NB4 (cell line): ENCODE measurements around the gene MGST1.

ENCODE experiments used
- DNase-seq: peaks from one replicate; pipeline ENCODE4 v3.0.0; 2010; ENCODE audit warnings: low read depth
- H3K4me3 ChIP-seq: one replicate; pipeline ENCODE4 v1.5.1; 2011; ENCODE audit warnings: mild to moderate bottlenecking, low read depth, low read length, moderate library complexity
- CTCF ChIP-seq: IDR thresholded peaks from one replicate; pipeline ENCODE4 v1.5.1; 2012; ENCODE audit warnings: low read depth, low read length
- MAX ChIP-seq: IDR thresholded peaks from 2 replicates; pipeline ENCODE4 v1.6.1; 2011; ENCODE audit warnings: low read depth, low read length
- MYC ChIP-seq: IDR thresholded peaks from 2 replicates; pipeline ENCODE4 v1.6.1; 2011; ENCODE audit warnings: low read depth, low read length
- POLR2A ChIP-seq: IDR thresholded peaks from 2 replicates; pipeline ENCODE4 v1.6.1; 2011; ENCODE audit warnings: mild to moderate bottlenecking; ENCODE audit not compliant: insufficient read length; ENCODE audit errors: extremely low read depth

MGST1 gene

GRCh38 chr12:16347391-16348298 lies at the start of gene MGST1:
Gene MGST1, plus strand, starts transcription at chr12:16347645. Its CDS starts 6,608 bp downstream, at chr12:16354253.
- TF ChIP-seq MYC (peak; percentile 60), POLR2A (peak; percentile 79), CTCF (no peak), MAX (peak; percentile 47)
- peak within 1 kb of the TSS; percentile 97 for H3K4me3 ChIP-seq
- DNase-seq, result peak; percentile 89

- H3K4me3 ChIP-seq, result no peak overlapping the region
- TF ChIP-seq POLR2A, result no peak
- TF ChIP-seq CTCF, result no peak
- no peak for TF ChIP-seq MAX
- TF ChIP-seq MYC, result no peak
- DNase-seq, result no peak
These were observed 48.0 kb upstream of the MGST1 start for GRCh38 chr12:16299403-16299802.

GRCh38 chr12:16300122-16300521 lies 47.3 kb upstream of the MGST1 start:
- no peak overlapping the region for H3K4me3 ChIP-seq
- DNase-seq, result no peak
- TF ChIP-seq MAX (no peak), POLR2A (no peak), MYC (no peak), CTCF (no peak)

GRCh38 chr12:16300736-16301135 lies 46.7 kb upstream of the MGST1 start:
- no peak for TF ChIP-seq MYC
- no peak for TF ChIP-seq CTCF
- no peak for TF ChIP-seq MAX
- no peak for TF ChIP-seq POLR2A
- H3K4me3 ChIP-seq, result no peak overlapping the region
- no peak for DNase-seq

GRCh38 chr12:16303939-16304338 lies 43.5 kb upstream of the MGST1 start:
- H3K4me3 ChIP-seq, result no peak overlapping the region
- DNase-seq, result no peak
- TF ChIP-seq POLR2A, result no peak
- TF ChIP-seq MAX, result no peak
- TF ChIP-seq CTCF, result no peak
- TF ChIP-seq MYC, result no peak
